Nephron (organoid): Measurements from ENCODE around the gene CDC42EP4.

Experiments
- H3K27ac Mint-ChIP-seq, 3 experiments: 2 replicates each; pipeline ENCODE4 v1.8.0; 2020; ENCODE audit warnings: mixed read lengths in 3 of 3, mild to moderate bottlenecking in 2 of 3, moderate library complexity in 1 of 3
- H3K27me3 Mint-ChIP-seq: 2 replicates; pipeline ENCODE4 v1.8.0; 2021; ENCODE audit warnings: low read depth, mild to moderate bottlenecking, moderate library complexity, mixed read lengths
- H3K36me3 Mint-ChIP-seq: 2 replicates; pipeline ENCODE4 v1.8.0; 2020; ENCODE audit warnings: low read depth, mixed read lengths
- H3K4me1 Mint-ChIP-seq: 2 replicates; pipeline ENCODE4 v1.8.0; 2020; ENCODE audit warnings: mixed read lengths
- H3K4me3 Mint-ChIP-seq, 3 experiments: 2 replicates each; pipeline ENCODE4 v1.8.0; 2020; ENCODE audit warnings: mild to moderate bottlenecking in 3 of 3, mixed read lengths in 3 of 3, moderate library complexity in 2 of 3
- H3K9me3 Mint-ChIP-seq: 2 replicates; pipeline ENCODE4 v1.8.0; 2020; ENCODE audit warnings: mixed read lengths
- TF ChIP-seq, protein P1 (sequence below), 3 experiments: fragments of 200-600 bp; sonication (generic); IDR thresholded peaks; one replicate each; pipeline ENCODE4 v1.5.0; 2021; ENCODE audit warnings: antibody characterized with exemption in 3 of 3; ENCODE audit not compliant: unreplicated experiment in 3 of 3

The CDC42EP4 gene

DNA sequence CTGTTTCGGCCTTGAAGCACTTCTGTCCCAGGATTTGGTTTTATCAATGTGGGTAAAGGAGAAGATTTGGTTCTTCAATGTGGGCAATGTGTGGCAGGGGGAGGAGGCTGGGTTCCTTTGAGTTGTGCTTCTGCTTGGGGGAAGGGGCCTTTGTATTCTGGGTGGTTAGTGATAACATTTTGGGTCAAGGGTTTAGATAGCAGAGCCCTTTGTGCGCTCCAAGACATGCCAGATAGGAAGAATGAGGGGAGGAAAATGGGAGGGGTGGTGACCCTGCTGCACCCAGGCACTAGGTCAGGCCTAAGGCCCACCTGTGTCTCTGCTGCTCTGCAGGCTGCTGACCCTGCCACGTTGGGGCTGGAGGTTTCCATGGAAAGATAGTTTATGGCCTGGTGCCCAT lies 40.0 kb upstream of the CDC42EP4 start:
- peaks cover 35% of the 10 kb centered on the region for H3K4me1 Mint-ChIP-seq
- H3K27ac Mint-ChIP-seq: peak overlapping the region in 2 of 3 experiments; percentile 48 to 100
- TF ChIP-seq, protein P1, sequence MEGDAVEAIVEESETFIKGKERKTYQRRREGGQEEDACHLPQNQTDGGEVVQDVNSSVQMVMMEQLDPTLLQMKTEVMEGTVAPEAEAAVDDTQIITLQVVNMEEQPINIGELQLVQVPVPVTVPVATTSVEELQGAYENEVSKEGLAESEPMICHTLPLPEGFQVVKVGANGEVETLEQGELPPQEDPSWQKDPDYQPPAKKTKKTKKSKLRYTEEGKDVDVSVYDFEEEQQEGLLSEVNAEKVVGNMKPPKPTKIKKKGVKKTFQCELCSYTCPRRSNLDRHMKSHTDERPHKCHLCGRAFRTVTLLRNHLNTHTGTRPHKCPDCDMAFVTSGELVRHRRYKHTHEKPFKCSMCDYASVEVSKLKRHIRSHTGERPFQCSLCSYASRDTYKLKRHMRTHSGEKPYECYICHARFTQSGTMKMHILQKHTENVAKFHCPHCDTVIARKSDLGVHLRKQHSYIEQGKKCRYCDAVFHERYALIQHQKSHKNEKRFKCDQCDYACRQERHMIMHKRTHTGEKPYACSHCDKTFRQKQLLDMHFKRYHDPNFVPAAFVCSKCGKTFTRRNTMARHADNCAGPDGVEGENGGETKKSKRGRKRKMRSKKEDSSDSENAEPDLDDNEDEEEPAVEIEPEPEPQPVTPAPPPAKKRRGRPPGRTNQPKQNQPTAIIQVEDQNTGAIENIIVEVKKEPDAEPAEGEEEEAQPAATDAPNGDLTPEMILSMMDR (IDR thresholded peaks at IDR 0.05; ENCODE audit: unreplicated experiment in 3 of 3): no peak
- peaks cover 19% of the 10 kb centered on the region for H3K36me3 Mint-ChIP-seq
- no peaks in the 10 kb centered on the region for H3K27me3 Mint-ChIP-seq
- no peaks in the 10 kb centered on the region for H3K9me3 Mint-ChIP-seq
- H3K4me3 Mint-ChIP-seq: no peak overlapping the region

DNA sequence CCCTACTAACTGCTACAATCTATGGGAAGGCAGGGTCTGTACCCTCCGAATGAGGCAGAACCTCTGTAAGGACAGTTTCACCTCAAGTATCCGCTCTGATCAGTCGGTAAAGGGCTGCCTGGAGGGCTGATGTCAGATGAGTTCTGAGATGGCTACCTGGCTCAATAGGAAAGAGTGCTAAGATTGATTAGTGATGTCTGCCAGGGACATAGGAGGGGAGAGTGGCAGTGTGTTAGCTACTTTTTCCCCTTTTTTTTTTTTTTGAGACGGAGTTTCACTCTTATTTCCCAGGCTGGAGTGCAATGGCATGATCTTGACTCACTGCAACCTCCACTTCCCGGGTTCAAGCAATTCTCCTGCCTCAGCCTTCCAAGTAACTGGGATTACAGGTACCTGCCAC lies 39.1 kb upstream of the CDC42EP4 start:
- peak overlapping the region in 2 of 3 experiments; percentile 87 to 100 for H3K27ac Mint-ChIP-seq
- H3K36me3 Mint-ChIP-seq: peaks cover 19% of the 10 kb centered on the region
- H3K4me1 Mint-ChIP-seq: peaks cover 43% of the 10 kb centered on the region
- TF ChIP-seq, protein P1 (IDR thresholded peaks at IDR 0.05; ENCODE audit: unreplicated experiment in 3 of 3): no peak
- no peaks in the 10 kb centered on the region for H3K27me3 Mint-ChIP-seq
- no peaks in the 10 kb centered on the region for H3K9me3 Mint-ChIP-seq
- H3K4me3 Mint-ChIP-seq: no peak overlapping the region

DNA sequence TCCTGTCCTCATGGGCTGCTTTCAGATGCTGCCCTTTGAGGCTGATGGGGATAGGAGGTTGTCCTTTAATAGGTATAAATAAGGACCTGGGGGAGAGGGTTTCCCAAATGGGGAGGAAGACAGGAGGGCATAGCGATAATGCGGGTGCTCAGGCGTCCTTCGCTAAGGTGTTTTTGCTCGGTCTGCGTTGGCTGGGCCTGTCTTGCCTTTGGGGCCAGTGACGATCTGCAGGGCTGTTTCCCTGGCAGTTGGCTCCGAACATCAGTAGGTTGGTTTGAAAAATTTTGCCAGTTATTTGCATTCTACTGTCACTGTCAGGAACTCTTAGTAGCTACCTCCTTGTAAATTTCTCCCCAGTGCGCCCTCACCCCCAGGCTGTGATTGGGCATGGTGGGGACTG lies 37.8 kb upstream of the CDC42EP4 start:
- Mint-ChIP-seq H3K4me1 (peaks cover 51% of the 10 kb centered on the region), H3K9me3 (no peaks in the 10 kb centered on the region), H3K27me3 (no peaks in the 10 kb centered on the region), H3K36me3 (peaks cover 19% of the 10 kb centered on the region), H3K27ac (peak overlapping the region; percentile 96 to 100 (median 100)), H3K4me3 (peak overlapping the region in 1 of 3 experiments; percentile 44)
- TF ChIP-seq, protein P1 (IDR thresholded peaks at IDR 0.05; ENCODE audit: unreplicated experiment in 3 of 3): no peak

DNA sequence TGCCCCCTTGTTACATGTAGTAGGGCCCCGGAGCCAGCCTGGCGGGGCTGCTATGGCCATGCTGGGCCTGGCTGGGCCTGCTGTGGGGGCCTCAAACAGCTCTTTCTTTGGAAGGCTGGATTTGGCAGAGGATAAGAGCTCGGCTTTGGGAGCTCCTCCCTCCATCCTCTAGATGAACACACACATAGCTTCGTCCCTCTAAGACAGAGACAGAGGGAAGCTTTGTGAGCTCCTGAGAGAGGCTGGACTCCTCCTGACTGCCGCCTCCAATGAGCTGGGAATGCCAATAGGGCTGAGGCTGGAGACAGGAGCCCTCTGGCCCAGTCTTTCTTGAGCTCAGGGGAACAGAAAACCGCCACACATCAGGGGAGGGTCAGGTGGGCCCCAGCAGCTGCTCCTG lies 37.3 kb upstream of the CDC42EP4 start:
- H3K9me3 Mint-ChIP-seq: no peaks in the 10 kb centered on the region
- H3K4me1 Mint-ChIP-seq: peaks cover 56% of the 10 kb centered on the region
- no peaks in the 10 kb centered on the region for H3K27me3 Mint-ChIP-seq
- peak overlapping the region; percentile 14 to 58 (median 44) for H3K4me3 Mint-ChIP-seq
- peak overlapping the region; percentile 96 to 100 (median 100) for H3K27ac Mint-ChIP-seq
- H3K36me3 Mint-ChIP-seq: peaks cover 19% of the 10 kb centered on the region
- TF ChIP-seq, protein P1 (IDR thresholded peaks at IDR 0.05; ENCODE audit: unreplicated experiment in 3 of 3): no peak

DNA sequence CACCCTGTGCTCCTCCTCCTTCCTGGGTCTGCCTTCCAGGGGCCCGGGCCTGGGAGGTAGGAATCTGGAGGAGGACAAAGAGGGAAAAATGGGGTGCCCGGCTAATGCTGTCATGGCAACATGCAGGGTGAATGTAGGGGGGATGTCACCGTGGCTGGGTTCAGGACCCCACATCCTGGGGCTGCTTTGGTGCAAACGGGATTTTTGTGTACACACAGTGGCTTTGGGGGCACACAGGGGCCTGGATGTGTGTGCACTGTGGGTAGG lies 37.0 kb upstream of the CDC42EP4 start:
- H3K36me3 Mint-ChIP-seq: peaks cover 19% of the 10 kb centered on the region
- peak overlapping the region in 1 of 3 experiments; percentile 44 for H3K4me3 Mint-ChIP-seq
- H3K4me1 Mint-ChIP-seq: peaks cover 59% of the 10 kb centered on the region
- TF ChIP-seq, protein P1 (IDR thresholded peaks at IDR 0.05; ENCODE audit: unreplicated experiment in 3 of 3): no peak
- no peaks in the 10 kb centered on the region for H3K9me3 Mint-ChIP-seq
- H3K27me3 Mint-ChIP-seq: no peaks in the 10 kb centered on the region
- H3K27ac Mint-ChIP-seq: peak overlapping the region; percentile 96 to 100 (median 100)

DNA sequence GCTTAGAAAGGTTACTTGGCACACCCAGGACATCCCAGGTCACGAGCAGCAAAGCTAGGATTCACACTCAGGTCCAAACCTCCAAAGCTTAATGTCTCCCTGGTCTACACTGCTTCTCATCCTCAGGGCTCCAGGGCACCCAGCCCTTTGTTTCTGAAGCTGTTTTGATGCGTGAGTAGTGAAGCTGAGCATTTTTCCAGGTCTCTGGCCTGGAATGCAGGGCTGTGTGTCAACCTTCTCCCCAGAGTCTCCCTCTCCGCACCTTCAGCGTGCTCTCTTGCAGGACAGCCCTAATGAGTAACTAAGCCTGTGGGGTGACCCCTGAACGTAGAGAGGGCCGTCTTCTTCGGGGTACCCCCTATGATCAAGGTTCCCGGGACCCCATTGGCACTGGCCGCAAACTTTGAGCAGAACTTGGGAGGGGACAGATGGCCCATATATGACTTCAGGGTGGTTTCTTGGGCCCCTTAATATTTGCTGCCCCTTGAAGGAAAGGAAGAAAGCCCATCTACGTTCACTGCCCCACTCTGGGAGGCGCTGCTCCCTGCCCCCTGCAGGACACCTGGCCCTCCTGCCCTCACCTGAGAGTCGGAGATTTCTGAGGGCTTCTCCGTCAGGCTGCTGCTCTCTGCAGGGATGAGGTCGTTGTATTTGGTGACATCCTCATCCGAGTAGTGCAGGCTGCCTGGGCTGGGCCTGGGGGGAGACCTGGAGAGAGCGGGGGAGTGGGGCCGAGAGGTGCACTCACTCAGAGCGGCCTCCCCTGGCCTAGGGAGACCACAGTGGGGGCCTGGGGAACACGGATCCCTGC lies 36.4 kb upstream of the CDC42EP4 start:
- Mint-ChIP-seq H3K4me3 (no peak overlapping the region), H3K27ac (peak overlapping the region; percentile 96 to 100 (median 100)), H3K36me3 (peaks cover 19% of the 10 kb centered on the region), H3K4me1 (peaks cover 65% of the 10 kb centered on the region), H3K9me3 (no peaks in the 10 kb centered on the region), H3K27me3 (no peaks in the 10 kb centered on the region)
- TF ChIP-seq, protein P1 (IDR thresholded peaks at IDR 0.05; ENCODE audit: unreplicated experiment in 3 of 3): no peak
